ENCODE measurements around the gene GSTA4. TPM values are rescaled to one million over a fixed set of nuclear protein-coding genes. Genes with fewer than 3 reads are reported as not detected.
A peak's percentile ranks its signal among the peaks of the same experiment; 100 is the strongest.

GSTA4 gene
- total RNA-seq, 2 experiments from 2014 or later, result 13.1 to 14.1 TPM

GRCh38 chr6:52999456-52999855 is 4.4 kb upstream of the GSTA4 start:
- peaks cover 4% of the 10 kb centered on the region for H3K27me3 Mint-ChIP-seq
- H3K4me1 Mint-ChIP-seq (ENCODE audit: low read depth), result peaks cover 9% of the 10 kb centered on the region
- ATAC-seq (no peak), DNase-seq (no peak)
- no peak overlapping the region for H3K27ac Mint-ChIP-seq
- no peak overlapping the region for H3K4me3 Mint-ChIP-seq
- peaks cover 4% of the 10 kb centered on the region for H3K36me3 Mint-ChIP-seq (ENCODE audit: low read depth)
- H3K9me3 Mint-ChIP-seq, result no peaks in the 10 kb centered on the region
- ChIA-PET POLR2A (no interaction called here), CTCF (no interaction called here)
- no peak for TF ChIP-seq CTCF (IDR thresholded peaks at IDR 0.05)
- intact Hi-C loops (cut with micrococcal nuclease), result no loop called here

GRCh38 chr6:52998603-52999002 is 3.5 kb upstream of the GSTA4 start:
- peaks cover 14% of the 10 kb centered on the region for H3K4me1 Mint-ChIP-seq (ENCODE audit: low read depth)
- DNase-seq, result no peak
- ChIA-PET CTCF (interaction anchor here (0.9 to 4.8 kb wide), 2 partner anchors 68 to 118 kb away, joined by 3 to 25 read pairs; partner anchors contain the start of gene FBXO9), POLR2A (no interaction called here)
- ATAC-seq, result no peak
- no peak overlapping the region for H3K4me3 Mint-ChIP-seq
- intact Hi-C loops (cut with micrococcal nuclease), result no loop called here
- H3K36me3 Mint-ChIP-seq (ENCODE audit: low read depth), result peaks cover 4% of the 10 kb centered on the region
- H3K9me3 Mint-ChIP-seq, result no peaks in the 10 kb centered on the region
- no peak for TF ChIP-seq CTCF (IDR thresholded peaks at IDR 0.05)
- no peak overlapping the region for H3K27ac Mint-ChIP-seq
- H3K27me3 Mint-ChIP-seq, result peaks cover 5% of the 10 kb centered on the region

- peaks cover 22% of the 10 kb centered on the region for H3K4me1 Mint-ChIP-seq (ENCODE audit: low read depth)
- intact Hi-C loops (cut with micrococcal nuclease), result no loop called here
- no peak for TF ChIP-seq CTCF (IDR thresholded peaks at IDR 0.05)
- ChIA-PET POLR2A (interaction anchor here (0.7 to 3.5 kb wide), 7 partner anchors 9 to 181 kb away, joined by 3 to 16 read pairs (median 4); partner anchors contain the start of gene FBXO9), CTCF (interaction anchor here (0.7 to 4.8 kb wide), 25 partner anchors 10 to 235 kb away, joined by 3 to 25 read pairs (median 3); partner anchors contain the start of gene FBXO9)
- peak overlapping the region; percentile 95 for H3K27ac Mint-ChIP-seq
- H3K27me3 Mint-ChIP-seq, result peaks cover 13% of the 10 kb centered on the region
- DNase-seq (peak; percentile 55), ATAC-seq (no peak)
- no peaks in the 10 kb centered on the region for H3K9me3 Mint-ChIP-seq
- peak overlapping the region; percentile 94 for H3K4me3 Mint-ChIP-seq
- H3K36me3 Mint-ChIP-seq (ENCODE audit: low read depth), result peaks cover 14% of the 10 kb centered on the region
Observed at GRCh38 chr6:52995913-52996645, 995 bp upstream of the GSTA4 start.

- ATAC-seq, result peak; percentile 19
- peak overlapping the region; percentile 94 for H3K4me3 Mint-ChIP-seq
- H3K27me3 Mint-ChIP-seq, result peaks cover 17% of the 10 kb centered on the region
- DNase-seq, result peak; percentile 39
- peak overlapping the region; percentile 95 for H3K27ac Mint-ChIP-seq
- no peaks in the 10 kb centered on the region for H3K9me3 Mint-ChIP-seq
- intact Hi-C loops (cut with micrococcal nuclease), result no loop called here
- ChIA-PET CTCF (interaction anchor here (1.1 to 4.8 kb wide), 10 partner anchors 9 to 134 kb away, joined by 3 to 25 read pairs (median 4); partner anchors contain the start of gene FBXO9), POLR2A (interaction anchor here (0.5 to 3.5 kb wide), 6 partner anchors 11 to 241 kb away, joined by 3 to 16 read pairs (median 6); partner anchors contain the start of gene FBXO9)
- peaks cover 21% of the 10 kb centered on the region for H3K36me3 Mint-ChIP-seq (ENCODE audit: low read depth)
- no peak for TF ChIP-seq CTCF (IDR thresholded peaks at IDR 0.05)
- peaks cover 33% of the 10 kb centered on the region for H3K4me1 Mint-ChIP-seq (ENCODE audit: low read depth)
Observed at GRCh38 chr6:52994839-52995088, 320 bp downstream of the GSTA4 start.

All from activated CD8-positive, alpha-beta T cell treated with anti-CD3 and anti-CD28 coated beads for 36 hours (primary cell).